Esophagus muscularis mucosa (tissue), 4 donors: ENCODE data around the gene INPPL1. TPM values are rescaled to one million over a fixed set of nuclear protein-coding genes. Genes with fewer than 3 reads are reported as not detected.

Experiments
- DNase-seq: peaks from one replicate; pipeline ENCODE4 v3.0.0-alpha.2; 2017; ENCODE audit errors: extremely low spot score
- H3K27ac ChIP-seq, 4 donors: fragments of 200-600 bp; sonication (generic); replicated peaks in 1 of 4; 1 replicate in 3 of 4; 2 replicates in 1 of 4; pipeline ENCODE4 v1.5.1; 2016 to 2019; ENCODE audit warnings: mild to moderate bottlenecking in 1 of 4
- H3K27me3 ChIP-seq, 4 donors: fragments of 200-600 bp; sonication (generic); one replicate each; pipeline versions ENCODE4 v1.5.1 to v1.6.0; 2016 to 2019
- H3K36me3 ChIP-seq, 4 donors: fragments of 200-600 bp; sonication (generic); one replicate each; pipeline ENCODE4 v1.5.1; 2016 to 2019
- H3K4me1 ChIP-seq, 4 donors: fragments of 200-600 bp; sonication (generic); one replicate each; pipeline ENCODE4 v1.5.1; 2016 to 2019
- H3K4me3 ChIP-seq, 4 donors: fragments of 200-600 bp; sonication (generic); 1 replicate in 2 of 4; 2 replicates in 2 of 4; pipeline ENCODE4 v1.5.1; 2016 to 2019; ENCODE audit warnings: mild to moderate bottlenecking in 4 of 4, moderate library complexity in 1 of 4
- H3K9me3 ChIP-seq, 4 donors: fragments of 200-600 bp; sonication (generic); 1 replicate in 3 of 4; 2 replicates in 1 of 4; pipeline ENCODE4 v1.5.1; 2016 to 2019
- CTCF ChIP-seq, 3 experiments: fragments of 200-600 bp in 2 of 3; fragments of 450-650 bp in 1 of 3; sonication (generic) in 2 of 3; IDR thresholded peaks; one replicate each; pipeline ENCODE4 v1.5.1; 2017 to 2019; ENCODE audit warnings: antibody characterized with exemption in 3 of 3, mild to moderate bottlenecking in 2 of 3, moderate library complexity in 1 of 3
- EP300 ChIP-seq: sonication (generic); formaldehyde crosslinking; IDR thresholded peaks from one replicate; pipeline ENCODE4 v1.6.1; 2017; ENCODE audit warnings: antibody characterized with exemption
- POLR2A ChIP-seq: fragments of 450-650 bp; IDR thresholded peaks from one replicate; pipeline ENCODE4 v1.6.1; 2017; ENCODE audit warnings: antibody characterized with exemption, moderate library complexity, mild to moderate bottlenecking, low read depth
- POLR2AphosphoS5 ChIP-seq, 2 donors: sonication (generic); formaldehyde crosslinking; IDR thresholded peaks; one replicate each; pipeline ENCODE4 v1.6.1; 2017; ENCODE audit warnings: antibody characterized with exemption in 2 of 2
- WGBS: methylation state at CpG from one replicate; pipeline ENCODE4 v1.1.5; 2018; 5-methylcytosine and 5-hydroxymethylcytosine counted together
- intact Hi-C: fragments of 100-400 bp; cut with DNase I; formaldehyde crosslinking; loops from one replicate; pipeline ENCODE4 v1.15.1; 2023
- total RNA-seq, 4 donors: library from RNA; depleted of rRNA; stranded (reverse); fragments of >200 nt; gene quantifications; one replicate each; pipeline versions ENCODE4 v1.1.0 to v1.2.1, GENCODE V29; 2016

The INPPL1 gene
- total RNA-seq, 4 donors from 2014 or later = 61.6 to 158 (median 100) TPM

GRCh38 chr11:72188267-72188666 is 36.3 kb upstream of the INPPL1 start:
- Histone ChIP-seq H3K4me1 (peaks cover 0 to 3% (median 0%) of the 10 kb centered on the region in 4 donors), H3K36me3 (no peaks in the 10 kb centered on the region), H3K27ac (no peak overlapping the region), H3K27me3 (no peaks in the 10 kb centered on the region), H3K9me3 (no peaks in the 10 kb centered on the region), H3K4me3 (no peak overlapping the region)
- TF ChIP-seq POLR2A = no peak
- TF ChIP-seq EP300 = no peak
- TF ChIP-seq POLR2AphosphoS5 (IDR thresholded peaks at IDR 0.05) = no peak
- no peak for TF ChIP-seq CTCF (IDR thresholded peaks at IDR 0.05)
- intact Hi-C loops = no loop called here
- 82% methylated on average over 1 of the region's 1 CpG for WGBS
- no peak for DNase-seq

- H3K4me1 ChIP-seq = no peaks in the 10 kb centered on the region
- DNase-seq = no peak
- H3K36me3 ChIP-seq = no peaks in the 10 kb centered on the region
- H3K27me3 ChIP-seq = no peaks in the 10 kb centered on the region
- intact Hi-C loops = no loop called here
- no peak overlapping the region for H3K4me3 ChIP-seq
- TF ChIP-seq CTCF (IDR thresholded peaks at IDR 0.05) (no peak), EP300 (no peak), POLR2AphosphoS5 (IDR thresholded peaks at IDR 0.05) (no peak), POLR2A (no peak)
- H3K9me3 ChIP-seq = no peaks in the 10 kb centered on the region
- WGBS = 55% methylated on average over 3 of the region's 3 CpGs
- no peak overlapping the region for H3K27ac ChIP-seq
These were observed 34.9 kb upstream of the INPPL1 start for GRCh38 chr11:72189455-72190250.

- 73% methylated on average over 5 of the region's 5 CpGs for WGBS
- no peaks in the 10 kb centered on the region for H3K9me3 ChIP-seq
- TF ChIP-seq POLR2A (no peak), POLR2AphosphoS5 (IDR thresholded peaks at IDR 0.05) (no peak), EP300 (no peak), CTCF (IDR thresholded peaks at IDR 0.05) (no peak)
- no peaks in the 10 kb centered on the region for H3K4me1 ChIP-seq
- no peaks in the 10 kb centered on the region for H3K27me3 ChIP-seq
- intact Hi-C loops = no loop called here
- H3K4me3 ChIP-seq = no peak overlapping the region
- no peak for DNase-seq
- no peaks in the 10 kb centered on the region for H3K36me3 ChIP-seq
- H3K27ac ChIP-seq = no peak overlapping the region
These were observed 33.9 kb upstream of the INPPL1 start for GRCh38 chr11:72190631-72191071.

GRCh38 chr11:72191961-72192381 is 32.6 kb upstream of the INPPL1 start, which contains the start of gene FOLR1:
Gene FOLR1, plus strand, starts transcription at chr11:72192140. Its CDS starts 34 bp downstream, at chr11:72192174.
- TF ChIP-seq POLR2A (no peak), CTCF (IDR thresholded peaks at IDR 0.05) (no peak), EP300 (no peak), POLR2AphosphoS5 (IDR thresholded peaks at IDR 0.05) (no peak)
- no peaks in the 10 kb centered on the region for H3K4me1 ChIP-seq
- WGBS = 89% methylated on average over 4 of the region's 5 CpGs
- no peak for DNase-seq
- H3K4me3 ChIP-seq = no peak within 1 kb of the TSS
- H3K27me3 ChIP-seq = no peaks in the 10 kb centered on the region
- no peak within 1 kb of the TSS for H3K27ac ChIP-seq
- intact Hi-C loops = no loop called here
- H3K9me3 ChIP-seq = no peaks in the 10 kb centered on the region
- no peaks in the 10 kb centered on the region for H3K36me3 ChIP-seq
